OCI-LY1 (cell line): Measurements from ENCODE around the gene TOM1L2.

Source experiments
- CTCF ChIP-seq: fragments of 200-600 bp; sonication (generic), shearing (Covaris generic); IDR thresholded peaks from 2 replicates; pipeline ENCODE4 v1.5.1; 2017; ENCODE audit warnings: mild to moderate bottlenecking, antibody characterized with exemption, low read length, moderate library complexity, mixed read lengths
- EZH2 ChIP-seq: fragments of 200-600 bp; sonication (generic), shearing (Covaris generic); IDR thresholded peaks from 2 replicates; pipeline ENCODE4 v1.8.0; 2017; ENCODE audit warnings: borderline replicate concordance, mixed run types, mild to moderate bottlenecking, antibody characterized with exemption, low read length, moderate library complexity, mixed read lengths

GRCh38 chr17:17814162-17815061, 157.8 kb downstream of the TOM1L2 start:
- TF ChIP-seq CTCF (no peak), EZH2 (no peak)
